ENCODE results near the gene ARFGAP1.
"Not testable (repeated sequence)": the region's sequence is repeated elsewhere in the genome, so short reads cannot be mapped to it uniquely, and the experiment has no call there.

The ARFGAP1 gene

DNA sequence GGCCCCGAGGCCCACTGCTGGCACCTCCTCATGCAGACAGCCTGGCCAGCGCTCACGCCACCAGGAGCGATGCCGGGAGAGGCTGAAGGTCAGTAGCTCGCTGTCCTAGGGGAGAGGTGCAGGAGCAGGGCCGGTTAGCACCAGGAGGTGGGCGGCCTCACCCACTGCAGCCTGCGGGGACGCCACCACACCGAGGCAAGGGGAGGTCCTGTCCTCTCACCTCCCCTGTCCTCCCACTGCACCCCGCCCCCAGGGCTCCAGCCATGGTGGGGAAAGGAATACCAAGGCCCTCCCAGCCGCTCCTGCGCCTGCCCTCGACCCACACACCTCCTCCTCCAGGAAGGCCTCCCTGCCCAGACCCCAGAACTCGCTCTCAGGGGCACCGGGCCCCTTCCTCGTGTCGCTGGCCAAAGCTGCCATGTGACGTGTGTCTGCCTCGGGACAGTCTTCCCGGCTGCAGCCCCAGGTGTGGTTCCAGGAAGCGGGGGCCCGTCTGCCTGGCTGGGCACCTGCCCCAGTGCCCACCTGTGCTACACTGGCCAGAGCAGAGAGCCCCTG, 24.9 kb upstream of the ARFGAP1 start:
- no peak for DNase-seq (ENCODE audit: low read depth)
- H3K4me3 ChIP-seq (replicated peaks; ENCODE audit: low read depth, low read length) = no peak overlapping the region
- TF ChIP-seq CTCF (IDR thresholded peaks at IDR 0.05; ENCODE audit: low read length, missing control alignments) = no peak

GRCh38 chr20:63248835-63249591, 23.6 kb upstream of the ARFGAP1 start:
- TF ChIP-seq CTCF (IDR thresholded peaks at IDR 0.05; ENCODE audit: low read length, missing control alignments) = no peak
- DNase-seq (ENCODE audit: low read depth) = no peak

GRCh38 chr20:63249891-63250290, 22.7 kb upstream of the ARFGAP1 start:
- TF ChIP-seq CTCF (IDR thresholded peaks at IDR 0.05; ENCODE audit: low read length, missing control alignments) = no peak
- no peak for DNase-seq (ENCODE audit: low read depth)
- no peak overlapping the region for H3K4me3 ChIP-seq (replicated peaks; ENCODE audit: low read depth, low read length)

More at GRCh38 chr20:63248835-63249591, 23.6 kb upstream of the ARFGAP1 start:
- no peak overlapping the region for H3K4me3 ChIP-seq (replicated peaks; ENCODE audit: low read depth, low read length)

DNA sequence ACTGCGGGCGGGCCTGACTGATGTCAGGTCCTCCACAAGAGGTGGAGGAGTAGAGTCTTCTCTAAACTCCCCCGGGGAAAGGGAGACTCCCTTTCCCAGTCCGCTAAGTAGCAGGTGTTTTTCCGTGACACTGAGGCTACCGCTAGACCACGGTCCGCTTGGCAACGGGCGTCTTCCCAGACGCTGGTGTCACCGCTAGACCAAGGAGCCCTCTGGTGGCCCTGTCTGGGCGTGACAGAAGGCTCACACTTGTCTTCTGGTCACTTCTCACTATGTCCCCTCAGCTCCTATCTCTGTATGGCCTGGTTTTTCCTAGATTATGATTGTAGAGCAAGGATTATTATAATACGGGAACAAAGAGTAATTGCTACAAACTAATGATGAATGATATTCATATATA, 21.3 kb upstream of the ARFGAP1 start:
- H3K4me3 ChIP-seq (replicated peaks; ENCODE audit: low read depth, low read length); DNase-seq (ENCODE audit: low read depth): not testable (repeated sequence)

- no peak for DNase-seq (ENCODE audit: low read depth)
- H3K4me3 ChIP-seq (replicated peaks; ENCODE audit: low read depth, low read length) = no peak overlapping the region
- TF ChIP-seq CTCF (IDR thresholded peaks at IDR 0.05; ENCODE audit: low read length, missing control alignments) = no peak
Observed at GRCh38 chr20:63252284-63252711, 20.3 kb upstream of the ARFGAP1 start.

DNA sequence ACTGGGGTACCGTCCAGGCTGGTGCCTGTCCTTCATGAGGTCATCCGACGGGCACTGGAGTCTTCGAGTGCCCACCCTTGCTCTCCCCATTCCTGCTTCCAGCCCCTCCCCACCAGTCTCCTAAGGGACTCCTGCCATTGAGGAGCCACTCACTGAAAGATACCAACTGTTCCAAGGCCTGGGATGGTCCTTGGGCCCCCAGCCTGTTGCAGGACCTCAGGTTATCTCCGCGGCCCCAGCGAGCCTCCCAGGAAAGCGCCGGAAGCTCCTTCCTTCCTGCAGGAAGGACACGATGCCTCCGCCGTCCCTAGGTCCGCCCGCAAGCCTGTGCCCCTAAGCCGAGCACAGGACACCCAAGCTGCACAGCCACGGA, 19.6 kb upstream of the ARFGAP1 start:
- DNase-seq (ENCODE audit: low read depth) = no peak
- no peak for TF ChIP-seq CTCF (IDR thresholded peaks at IDR 0.05; ENCODE audit: low read length, missing control alignments)
- no peak overlapping the region for H3K4me3 ChIP-seq (replicated peaks; ENCODE audit: low read depth, low read length)

- no peak overlapping the region for H3K4me3 ChIP-seq (replicated peaks; ENCODE audit: low read depth, low read length)
- no peak for TF ChIP-seq CTCF (IDR thresholded peaks at IDR 0.05; ENCODE audit: low read length, missing control alignments)
- DNase-seq (ENCODE audit: low read depth) = no peak
Observed at GRCh38 chr20:63253438-63254231, 19.0 kb upstream of the ARFGAP1 start.
